Measurements from ENCODE around the gene CHAF1A. TPM values are rescaled to one million over a fixed set of nuclear protein-coding genes. Genes with fewer than 3 reads are reported as not detected.

CHAF1A gene
- total and polyA plus RNA-seq, 2 of the 4 experiments (the other 2 are of a cell fraction), result 12.4 to 22.9 TPM

DNA sequence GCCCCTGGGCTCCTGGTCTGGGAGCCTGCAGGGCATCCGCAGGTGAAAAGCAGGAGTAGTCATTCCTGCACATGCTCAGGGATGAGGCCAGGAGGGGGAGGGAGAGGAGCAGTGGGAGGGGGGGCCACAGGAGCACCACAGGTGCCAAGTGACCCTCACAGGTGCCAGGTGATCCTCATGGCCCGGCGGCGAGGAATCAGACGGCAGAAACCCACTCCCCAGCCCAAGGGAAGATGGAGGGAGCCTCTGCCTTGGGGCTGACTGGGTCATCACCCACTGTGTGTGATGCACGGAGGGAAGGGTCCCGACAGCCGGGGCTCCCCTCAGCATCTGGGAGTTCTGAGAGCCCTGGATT lies 29.4 kb upstream of the CHAF1A start:
- WGBS, 2 experiments (ENCODE audit: extremely low coverage in 2 of 2, insufficient read length in 1 of 2), result no CpG with 5 or more reads among the region's 8 CpGs
- H3K79me1 ChIP-seq (ENCODE audit: low read depth in 1 of 2, low read length in 2 of 2), result peaks cover 13 to 98% of the 10 kb centered on the region in 2 experiments; a peak in 3 of 4 replicates
- peaks cover 63% of the 10 kb centered on the region for H3K4me1 ChIP-seq (ENCODE audit: control insufficient read depth, insufficient read depth, low read length)
- no peaks in the 10 kb centered on the region for H3K27me3 ChIP-seq (ENCODE audit: control insufficient read depth, insufficient read depth, low read length)
- H2BK120ac ChIP-seq (ENCODE audit: low read depth, low read length), result peak overlapping the region; percentile 91; the same call in 1 of the 2 replicates
- H3K4me3 ChIP-seq (ENCODE audit: insufficient read depth, low read depth, low read length), result no peak overlapping the region
- in situ Hi-C loops (cut with MboI; ENCODE audit: low sequenced_read_pairs) (no loop called here), intact Hi-C loops (cut with micrococcal nuclease) (no loop called here), dilution Hi-C loops (cut with HindIII; ENCODE audit: low sequenced_read_pairs, unreplicated experiment) (no loop called here)
- H3K36me3 ChIP-seq (ENCODE audit: control insufficient read depth, insufficient read depth, low read length), result peaks cover 5% of the 10 kb centered on the region
- H3K9me1 ChIP-seq (ENCODE audit: insufficient read depth, low read length), result peaks cover 42% of the 10 kb centered on the region
- H4K5ac ChIP-seq (ENCODE audit: low read depth, low read length), result no peak overlapping the region
- no TSS peak for BruUV-seq (replicated peaks)
- no peak overlapping the region; the same call in 1 of the 2 replicates for H3K56ac ChIP-seq (ENCODE audit: extremely low read depth, insufficient read depth, low read length)
- ATAC-seq (ENCODE audit: low read depth) (no peak), DNase-seq (no peak)
- peak overlapping the region; percentile 73; the same call in 1 of the 2 replicates for H2AK5ac ChIP-seq (ENCODE audit: low read depth, low read length)
- H2BK20ac ChIP-seq (ENCODE audit: low read depth, low read length), result no peak overlapping the region
- POLR2A ChIA-PET (ENCODE audit: unreplicated experiment), result no interaction called here
- H3K27ac ChIP-seq (ENCODE audit: insufficient read depth, low read length), result peak overlapping the region; percentile 90
- H2BK5ac ChIP-seq (ENCODE audit: low read depth, low read length, poor library complexity, severe bottlenecking), result peak overlapping the region; percentile 94
- CTCF ChIA-PET, result no interaction called here
- no peak overlapping the region for H3K18ac ChIP-seq (ENCODE audit: low read depth, low read length)
- no peak overlapping the region for H3K4me2 ChIP-seq (ENCODE audit: low read depth, low read length)
- TF ChIP-seq POLR2A (IDR thresholded peaks at IDR 0.05; ENCODE audit: low read depth, low read length), result no peak
- TF ChIP-seq MXI1 (IDR thresholded peaks at IDR 0.05; ENCODE audit: borderline replicate concordance, low read depth, low read length), result no peak
- no peak for TF ChIP-seq SMC3 (IDR thresholded peaks at IDR 0.05; ENCODE audit: low read depth, low read length)
- no peak for TF ChIP-seq BHLHE40 (IDR thresholded peaks at IDR 0.05; ENCODE audit: low read depth, low read length)
- no peak for TF ChIP-seq FOS (IDR thresholded peaks at IDR 0.05; ENCODE audit: low read depth, low read length)
- TF ChIP-seq MAZ (IDR thresholded peaks at IDR 0.05; ENCODE audit: borderline replicate concordance, low read depth, low read length), result no peak
- TF ChIP-seq RAD21 (IDR thresholded peaks at IDR 0.05; ENCODE audit: low read length), result no peak
- no peak for TF ChIP-seq NFE2L2 (IDR thresholded peaks at IDR 0.05; ENCODE audit: low read depth, low read length)
- TF ChIP-seq, protein P1, sequence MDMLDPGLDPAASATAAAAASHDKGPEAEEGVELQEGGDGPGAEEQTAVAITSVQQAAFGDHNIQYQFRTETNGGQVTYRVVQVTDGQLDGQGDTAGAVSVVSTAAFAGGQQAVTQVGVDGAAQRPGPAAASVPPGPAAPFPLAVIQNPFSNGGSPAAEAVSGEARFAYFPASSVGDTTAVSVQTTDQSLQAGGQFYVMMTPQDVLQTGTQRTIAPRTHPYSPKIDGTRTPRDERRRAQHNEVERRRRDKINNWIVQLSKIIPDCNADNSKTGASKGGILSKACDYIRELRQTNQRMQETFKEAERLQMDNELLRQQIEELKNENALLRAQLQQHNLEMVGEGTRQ (IDR thresholded peaks at IDR 0.05; ENCODE audit: low read depth, low read length), result no peak
- H4K20me1 ChIP-seq (ENCODE audit: insufficient read depth, low read length), result peaks cover 68% of the 10 kb centered on the region
- H3K4ac ChIP-seq (ENCODE audit: low read depth, low read length), result peak overlapping the region; percentile 97
- no peak overlapping the region for H2AFZ ChIP-seq (replicated peaks; ENCODE audit: low read length, poor library complexity)
- H3K9me3 ChIP-seq (ENCODE audit: control insufficient read depth, insufficient read depth, low read length), result no peaks in the 10 kb centered on the region
- peak overlapping the region; percentile 77 for H3K23ac ChIP-seq (ENCODE audit: low read depth, low read length)
- H3K9ac ChIP-seq (ENCODE audit: low read depth, low read length), result peak overlapping the region; percentile 64
- peak overlapping the region; percentile 74; the same call in 1 of the 2 replicates for H3K14ac ChIP-seq (replicated peaks; ENCODE audit: low read depth, low read length)
- peak overlapping the region; percentile 92 for H2AK9ac ChIP-seq (replicated peaks; ENCODE audit: low read depth, low read length, poor library complexity)
- no peak overlapping the region for H2BK15ac ChIP-seq (ENCODE audit: low read depth, low read length)
- peak overlapping the region; percentile 82 to 95; a peak in 2 of 4 replicates for H4K8ac ChIP-seq (ENCODE audit: low read depth in 2 of 2, low read length in 2 of 2)
- H4K91ac ChIP-seq (ENCODE audit: insufficient read depth, low read depth, low read length), result peak overlapping the region; percentile 20; the same call in 1 of the 2 replicates
